Thyroid gland (tissue), 4 donors: ENCODE data around the gene RTN1. TPM values are rescaled to one million over a fixed set of nuclear protein-coding genes. Genes with fewer than 3 reads are reported as not detected.

Experiments used
- DNase-seq, 2 donors: peaks; one replicate each; pipeline ENCODE4 v3.0.0-alpha.2; 2019
- H3K27ac ChIP-seq, 3 donors: fragments of 200-600 bp; sonication (generic); 1 replicate in 2 of 3; 2 replicates in 1 of 3; pipeline ENCODE4 v1.5.1; 2016 to 2019; ENCODE audit warnings: mild to moderate bottlenecking in 1 of 3, moderate library complexity in 1 of 3
- H3K27me3 ChIP-seq: fragments of 200-600 bp; sonication (generic); one replicate; pipeline ENCODE4 v1.5.1; 2019
- H3K36me3 ChIP-seq, 2 donors: fragments of 200-600 bp; sonication (generic); one replicate each; pipeline ENCODE4 v1.5.1; 2016 to 2019
- H3K4me1 ChIP-seq, 2 donors: fragments of 200-600 bp; sonication (generic); one replicate each; pipeline ENCODE4 v1.5.1; 2017 to 2019
- H3K4me3 ChIP-seq, 3 donors: fragments of 200-600 bp; sonication (generic); replicated peaks in 1 of 3; 1 replicate in 2 of 3; 2 replicates in 1 of 3; pipeline ENCODE4 v1.5.1; 2016; ENCODE audit warnings: mild to moderate bottlenecking in 1 of 3
- H3K9me3 ChIP-seq: fragments of 200-600 bp; sonication (generic); one replicate; pipeline ENCODE4 v1.5.1; 2017
- POLR2A ChIP-seq, 2 donors: fragments of 450-650 bp; IDR thresholded peaks; one replicate each; pipeline ENCODE4 v1.6.1; 2017; ENCODE audit warnings: antibody characterized with exemption in 2 of 2, mild to moderate bottlenecking in 2 of 2, moderate library complexity in 1 of 2
- WGBS, 2 donors: methylation state at CpG; one replicate each; pipeline ENCODE4 v1.1.5; 2017; 5-methylcytosine and 5-hydroxymethylcytosine counted together
- intact Hi-C: fragments of 100-400 bp; cut with DNase I; formaldehyde crosslinking; loops from one replicate; pipeline ENCODE4 v1.15.1; 2023
- total RNA-seq, 4 donors: library from RNA; depleted of rRNA; stranded (reverse); fragments of >200 nt; gene quantifications; one replicate each; pipeline ENCODE4 v1.2.3, GENCODE V29; 2016
- TF ChIP-seq, protein P1 (sequence below), 6 experiments: fragments of 200-600 bp in 3 of 6; fragments of 450-650 bp in 3 of 6; sonication (generic) in 3 of 6; IDR thresholded peaks; one replicate each; pipeline ENCODE4 v1.5.1; 2016 to 2019; ENCODE audit warnings: antibody characterized with exemption in 6 of 6, mild to moderate bottlenecking in 2 of 6, inconsistent platforms in 1 of 6, moderate library complexity in 1 of 6

RTN1 gene
- total RNA-seq, 4 donors from 2014 or later = 3.8 to 20.8 (median 9.6) TPM

DNA sequence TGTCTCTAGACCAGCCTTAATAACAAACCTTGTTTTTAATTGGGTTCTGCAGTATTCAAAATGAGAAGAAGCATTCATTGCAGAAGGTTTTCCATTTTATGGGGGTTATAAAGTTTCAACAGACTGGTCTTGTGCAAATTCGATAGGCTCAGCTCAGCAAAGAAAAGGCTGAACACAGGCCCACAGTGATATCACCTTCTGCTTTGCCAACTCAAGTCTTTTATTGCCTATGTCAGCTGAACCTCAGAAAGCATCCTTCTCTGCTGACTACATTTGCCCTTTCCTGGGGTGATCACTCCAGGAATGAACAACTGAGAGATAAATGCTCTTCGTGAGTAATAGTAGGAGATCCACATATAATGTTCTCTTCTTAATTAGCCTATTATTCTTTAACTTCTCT is 159.5 kb downstream of the RTN1 start:
- Histone ChIP-seq H3K4me3 (no peak overlapping the region), H3K36me3 (no peaks in the 10 kb centered on the region), H3K27ac (no peak overlapping the region), H3K9me3 (no peaks in the 10 kb centered on the region), H3K27me3 (no peaks in the 10 kb centered on the region), H3K4me1 (no peaks in the 10 kb centered on the region)
- DNase-seq = no peak
- intact Hi-C loops = no loop called here
- TF ChIP-seq, protein P1, sequence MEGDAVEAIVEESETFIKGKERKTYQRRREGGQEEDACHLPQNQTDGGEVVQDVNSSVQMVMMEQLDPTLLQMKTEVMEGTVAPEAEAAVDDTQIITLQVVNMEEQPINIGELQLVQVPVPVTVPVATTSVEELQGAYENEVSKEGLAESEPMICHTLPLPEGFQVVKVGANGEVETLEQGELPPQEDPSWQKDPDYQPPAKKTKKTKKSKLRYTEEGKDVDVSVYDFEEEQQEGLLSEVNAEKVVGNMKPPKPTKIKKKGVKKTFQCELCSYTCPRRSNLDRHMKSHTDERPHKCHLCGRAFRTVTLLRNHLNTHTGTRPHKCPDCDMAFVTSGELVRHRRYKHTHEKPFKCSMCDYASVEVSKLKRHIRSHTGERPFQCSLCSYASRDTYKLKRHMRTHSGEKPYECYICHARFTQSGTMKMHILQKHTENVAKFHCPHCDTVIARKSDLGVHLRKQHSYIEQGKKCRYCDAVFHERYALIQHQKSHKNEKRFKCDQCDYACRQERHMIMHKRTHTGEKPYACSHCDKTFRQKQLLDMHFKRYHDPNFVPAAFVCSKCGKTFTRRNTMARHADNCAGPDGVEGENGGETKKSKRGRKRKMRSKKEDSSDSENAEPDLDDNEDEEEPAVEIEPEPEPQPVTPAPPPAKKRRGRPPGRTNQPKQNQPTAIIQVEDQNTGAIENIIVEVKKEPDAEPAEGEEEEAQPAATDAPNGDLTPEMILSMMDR (IDR thresholded peaks at IDR 0.05) = no peak
- TF ChIP-seq POLR2A (IDR thresholded peaks at IDR 0.05) = no peak
- 87 to 89% methylated on average over 2 of the region's 2 CpGs for WGBS, 2 donors

DNA sequence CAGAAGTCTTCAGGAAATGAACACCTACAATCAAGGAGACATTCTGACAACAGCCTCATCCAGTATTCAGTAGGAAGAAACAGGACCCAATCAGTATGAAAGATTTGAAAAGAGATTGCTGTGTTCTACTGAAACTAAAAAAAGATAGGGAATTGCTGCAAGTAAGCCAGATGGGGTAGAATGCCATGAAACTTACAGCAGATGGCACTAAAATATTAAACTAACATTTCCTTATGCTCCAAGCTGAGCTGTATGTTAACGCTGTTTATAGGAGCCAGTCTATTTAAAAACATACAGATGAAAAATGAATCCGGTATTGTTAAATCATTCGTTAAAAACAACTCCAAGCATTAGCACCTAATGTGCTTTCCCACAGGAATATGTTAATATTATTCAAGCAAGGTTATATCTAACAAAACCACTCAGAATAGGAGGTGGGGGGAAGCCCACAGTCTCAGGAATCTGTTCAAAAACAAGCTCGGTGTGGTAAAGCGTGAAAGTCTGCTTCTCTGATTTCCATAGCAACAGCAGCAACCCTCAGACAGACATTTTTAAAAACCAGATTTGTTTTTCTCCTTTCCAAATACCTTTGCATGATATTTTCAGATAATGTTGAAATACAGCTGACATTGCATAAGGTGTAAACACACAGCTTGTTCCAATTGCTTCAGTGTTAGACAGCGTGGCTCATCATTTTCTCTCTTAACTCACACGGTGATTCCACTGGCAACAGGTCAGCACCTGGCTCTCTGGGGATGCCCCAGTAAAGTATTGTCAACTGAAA is 162.6 kb downstream of the RTN1 start:
- H3K4me1 ChIP-seq = no peaks in the 10 kb centered on the region
- TF ChIP-seq, protein P1 (IDR thresholded peaks at IDR 0.05) = no peak
- TF ChIP-seq POLR2A (IDR thresholded peaks at IDR 0.05) = no peak
- DNase-seq = no peak
- intact Hi-C loops = no loop called here
- no peaks in the 10 kb centered on the region for H3K36me3 ChIP-seq
- no peaks in the 10 kb centered on the region for H3K27me3 ChIP-seq
- H3K9me3 ChIP-seq = no peaks in the 10 kb centered on the region
- H3K27ac ChIP-seq = no peak overlapping the region
- 41 to 50% methylated on average over 7 of the region's 7 CpGs for WGBS, 2 donors
- H3K4me3 ChIP-seq = no peak overlapping the region

DNA sequence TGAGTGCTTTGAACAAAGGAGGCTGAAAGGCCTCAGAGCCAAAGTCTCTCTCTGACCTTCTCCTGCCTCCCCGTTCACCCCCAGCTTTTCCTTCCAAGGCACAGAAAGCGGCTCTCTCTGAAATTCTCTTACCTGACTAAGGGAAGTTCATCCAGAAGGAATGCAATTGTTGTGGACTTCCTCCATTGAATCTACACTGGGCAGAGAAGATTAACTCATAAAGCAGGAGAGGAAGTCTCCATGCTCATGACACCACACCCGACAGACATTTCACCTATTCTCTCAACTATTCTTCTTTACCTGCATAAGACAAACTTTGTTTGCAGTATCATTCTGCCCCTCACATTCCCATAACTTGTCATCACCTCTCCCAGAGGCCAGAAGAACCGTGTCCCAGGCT is 164.7 kb downstream of the RTN1 start:
- H3K36me3 ChIP-seq = no peaks in the 10 kb centered on the region
- no peak for DNase-seq
- intact Hi-C loops = no loop called here
- no peaks in the 10 kb centered on the region for H3K4me1 ChIP-seq
- H3K27ac ChIP-seq = no peak overlapping the region
- H3K4me3 ChIP-seq = no peak overlapping the region
- WGBS, 2 donors = 79 to 84% methylated on average over 4 of the region's 4 CpGs
- no peaks in the 10 kb centered on the region for H3K9me3 ChIP-seq
- H3K27me3 ChIP-seq = no peaks in the 10 kb centered on the region
- TF ChIP-seq, protein P1 (IDR thresholded peaks at IDR 0.05) = no peak
- no peak for TF ChIP-seq POLR2A (IDR thresholded peaks at IDR 0.05)

DNA sequence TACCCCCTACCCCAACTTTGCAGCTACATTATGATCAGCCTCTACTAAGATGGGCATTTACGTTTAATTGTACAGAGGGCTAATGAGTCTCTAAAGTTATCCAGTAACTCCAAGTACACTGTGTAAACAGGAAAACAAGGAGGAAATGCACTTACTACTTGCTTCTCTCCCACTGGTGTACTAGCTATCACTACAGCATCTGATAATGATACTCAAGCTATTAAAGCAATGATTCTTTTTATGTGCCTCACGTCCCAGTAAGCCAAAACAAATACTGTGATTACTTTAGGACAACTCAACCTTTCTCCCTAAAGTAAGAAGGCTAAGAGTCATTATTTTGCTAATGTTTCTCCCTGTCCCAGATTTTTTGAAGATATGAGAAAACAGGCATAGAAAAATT is 165.3 kb downstream of the RTN1 start:
- no peaks in the 10 kb centered on the region for H3K9me3 ChIP-seq
- DNase-seq = no peak
- intact Hi-C loops = no loop called here
- H3K27ac ChIP-seq = no peak overlapping the region
- no peaks in the 10 kb centered on the region for H3K4me1 ChIP-seq
- no peaks in the 10 kb centered on the region for H3K27me3 ChIP-seq
- TF ChIP-seq POLR2A (IDR thresholded peaks at IDR 0.05) = no peak
- TF ChIP-seq, protein P1 (IDR thresholded peaks at IDR 0.05) = no peak
- WGBS, 2 donors = 67 to 69% methylated on average over 2 of the region's 2 CpGs
- H3K36me3 ChIP-seq = no peaks in the 10 kb centered on the region
- no peak overlapping the region for H3K4me3 ChIP-seq

DNA sequence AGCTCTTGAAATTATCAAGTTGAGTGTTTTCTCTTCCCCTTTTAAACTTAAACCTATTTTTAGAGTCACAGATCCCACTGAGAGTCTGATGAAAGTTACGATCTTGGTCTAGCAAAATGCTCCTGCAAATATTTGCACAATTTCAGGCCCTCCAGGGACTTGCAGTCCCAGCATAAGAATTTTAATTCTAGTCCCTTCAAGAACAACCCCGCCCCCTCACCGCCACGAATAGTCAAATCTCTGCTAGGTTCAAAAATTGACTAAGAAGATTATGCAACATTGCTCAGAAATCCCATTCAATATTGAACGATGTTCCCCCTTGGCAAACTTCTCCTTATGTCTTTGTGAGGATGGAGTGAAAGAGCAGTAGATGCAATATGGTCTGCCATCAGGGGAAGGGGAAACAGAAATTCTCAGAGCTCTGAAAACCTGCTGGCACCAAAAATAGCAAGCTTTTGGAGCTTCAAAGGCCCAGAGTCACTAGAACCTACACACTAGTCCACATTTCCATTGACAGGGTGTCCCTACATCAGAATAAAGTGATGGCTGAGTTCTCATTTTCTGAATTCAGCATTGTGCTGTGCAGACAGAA is 166.4 kb downstream of the RTN1 start:
- WGBS, 2 donors = 83 to 87% methylated on average over 5 of the region's 5 CpGs
- no peak for DNase-seq
- no peaks in the 10 kb centered on the region for H3K27me3 ChIP-seq
- intact Hi-C loops = no loop called here
- H3K4me3 ChIP-seq = no peak overlapping the region
- H3K9me3 ChIP-seq = no peaks in the 10 kb centered on the region
- TF ChIP-seq POLR2A (IDR thresholded peaks at IDR 0.05) = no peak
- TF ChIP-seq, protein P1 (IDR thresholded peaks at IDR 0.05) = no peak
- H3K27ac ChIP-seq = no peak overlapping the region
- no peaks in the 10 kb centered on the region for H3K4me1 ChIP-seq
- no peaks in the 10 kb centered on the region for H3K36me3 ChIP-seq
